ENCODE measurements around the gene EIF2AK2.
A peak's percentile ranks its signal among the peaks of the same experiment; 100 is the strongest.
"Not testable (repeated sequence)": the region's sequence is repeated elsewhere in the genome, so short reads cannot be mapped to it uniquely, and the experiment has no call there.

EIF2AK2 gene

DNA sequence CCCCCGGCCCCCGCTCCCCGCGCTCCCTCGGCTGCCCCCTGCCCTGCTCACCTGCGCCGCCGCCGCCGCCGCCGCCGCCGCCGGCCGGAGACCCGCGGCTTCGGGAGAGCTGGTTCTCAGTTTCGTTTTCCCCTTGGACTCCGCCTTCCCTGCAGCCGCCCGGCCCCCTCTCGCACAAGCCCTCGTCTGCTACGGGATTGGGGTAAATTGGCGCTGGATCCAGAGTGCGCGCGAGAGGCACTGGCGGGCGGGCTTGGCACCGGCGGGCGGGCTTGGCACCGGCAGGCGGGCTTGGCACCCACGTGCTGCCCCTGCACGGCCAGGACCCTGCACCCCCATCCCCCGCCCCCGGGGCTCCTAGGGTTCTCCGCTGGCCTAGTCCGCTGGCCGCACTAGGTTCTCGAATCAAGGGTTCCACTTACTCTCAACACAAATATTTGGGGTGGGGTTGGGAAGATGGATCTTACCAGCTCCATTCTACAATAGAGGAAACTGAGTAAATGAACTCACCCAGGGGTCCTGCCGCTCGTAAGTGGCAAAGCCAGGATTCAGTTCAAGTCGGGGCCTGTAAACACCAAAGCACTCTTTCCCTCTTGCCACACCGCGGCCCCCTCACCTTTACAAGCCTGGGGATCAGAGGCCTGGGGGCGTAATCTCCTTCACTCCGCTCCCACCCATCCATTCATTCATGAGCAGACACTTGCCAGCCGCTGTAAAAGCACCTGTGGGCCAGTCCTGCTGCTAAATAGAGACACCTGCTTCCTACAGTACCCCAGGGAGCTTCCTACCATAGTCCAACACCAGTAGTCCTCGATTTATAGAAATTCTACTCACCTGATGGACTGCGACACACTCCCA lies at the start of gene EIF2AK2:
Gene EIF2AK2 (minus strand): TSS at position 124 of the 858 bp plus-strand sequence. CDS start 9,174 bp downstream, outside the sequence.
- FAIRE-seq (no peak), DNase-seq (ENCODE audit: low spot score) (peak; percentile 80)

DNA sequence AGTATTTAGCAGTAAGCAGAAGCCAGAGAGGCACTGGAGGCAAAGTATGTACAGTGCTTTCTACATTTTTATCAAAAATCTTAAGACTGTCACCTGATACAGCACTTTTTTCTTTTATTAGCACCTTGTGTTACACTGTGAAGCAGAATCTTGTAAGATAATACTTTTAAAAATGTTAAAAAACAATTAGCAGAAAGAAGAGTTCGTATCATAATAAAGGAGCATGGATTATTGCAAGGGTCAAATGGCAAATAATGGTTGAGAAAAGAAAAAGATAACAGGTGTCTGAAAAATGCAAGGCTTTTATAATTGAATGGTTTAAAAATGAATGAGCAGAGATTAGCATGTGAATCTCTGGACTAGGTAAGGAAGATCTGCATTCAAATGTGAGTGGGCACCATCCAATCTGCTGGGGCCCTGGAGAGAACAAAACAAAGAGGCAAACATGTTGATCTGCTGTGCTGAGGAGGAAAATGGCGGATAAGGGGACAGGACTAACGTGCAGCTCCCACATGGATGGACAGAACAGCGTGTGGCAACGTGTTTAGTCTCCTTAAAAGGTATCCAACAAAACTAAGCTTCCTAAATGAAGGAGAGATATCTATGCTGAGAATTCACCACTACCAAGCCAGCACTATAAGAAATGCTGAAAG lies 49.0 kb upstream of the EIF2AK2 start:
- FAIRE-seq: no peak
- DNase-seq (ENCODE audit: low spot score): no peak

DNA sequence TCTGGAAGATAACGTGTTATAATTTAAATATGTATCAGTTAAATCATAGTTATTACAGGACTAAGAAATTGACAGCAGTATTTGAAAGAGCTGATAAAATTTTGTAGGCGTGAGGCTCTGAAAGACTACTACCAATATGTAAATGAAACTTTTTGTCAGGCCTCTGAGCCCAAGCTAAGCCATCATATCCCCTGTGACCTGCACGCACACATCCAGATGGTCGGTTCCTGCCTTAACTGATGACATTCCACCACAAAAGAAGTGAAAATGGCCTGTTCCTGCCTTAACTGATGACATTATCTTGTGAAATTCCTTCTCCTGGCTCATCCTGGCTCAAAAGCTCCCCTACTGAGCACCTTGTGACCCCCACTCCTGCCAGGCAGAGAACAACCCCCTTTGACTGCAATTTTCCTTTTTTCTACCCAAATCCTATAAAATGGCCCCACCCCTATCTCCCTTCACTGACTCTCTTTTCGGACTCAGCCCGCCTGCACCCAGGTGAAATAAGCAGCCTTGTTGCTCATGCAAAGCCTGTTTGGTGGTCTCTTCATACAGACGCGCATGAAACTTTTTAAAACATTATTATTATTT lies 48.4 kb upstream of the EIF2AK2 start:
- not testable (repeated sequence) for FAIRE-seq; DNase-seq (ENCODE audit: low spot score)

DNA sequence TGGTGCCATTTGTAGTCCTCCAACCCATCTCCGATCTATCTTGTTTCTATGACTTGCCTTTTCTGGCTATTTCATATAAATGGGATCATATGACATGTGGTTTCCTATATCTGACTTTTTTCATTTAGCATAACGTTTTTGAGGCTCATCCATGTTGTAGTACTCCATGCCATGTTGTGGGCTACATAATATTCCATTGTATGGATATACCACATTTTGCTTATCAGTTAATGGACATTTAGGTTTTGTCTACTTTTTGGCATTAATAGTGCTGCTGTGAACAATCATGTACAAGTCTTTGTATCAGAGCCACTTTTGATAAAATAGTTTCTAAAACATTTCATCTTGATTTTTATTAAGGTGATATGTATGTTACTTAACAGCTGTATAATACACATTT lies 46.9 kb upstream of the EIF2AK2 start:
- FAIRE-seq (no peak), DNase-seq (ENCODE audit: low spot score) (no peak)

DNA sequence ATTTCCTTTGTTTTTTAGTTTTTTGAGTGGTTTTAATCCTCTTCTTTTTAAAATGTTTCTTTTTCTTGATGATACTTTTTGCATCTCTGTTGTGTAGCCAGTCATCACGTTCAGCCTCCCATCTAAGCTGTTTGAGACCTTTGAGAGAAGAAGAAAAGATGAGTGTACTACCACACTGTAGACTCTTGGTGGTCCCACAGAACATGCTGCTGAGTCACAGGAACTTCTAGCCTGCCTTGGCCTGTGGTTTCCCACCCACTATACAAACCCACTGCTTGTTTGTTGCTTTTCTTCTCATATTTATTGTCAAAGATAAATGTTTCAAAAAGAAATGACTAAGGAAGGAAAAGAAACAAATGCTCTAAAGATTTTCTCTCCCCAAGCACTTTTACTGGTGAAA lies 45.0 kb upstream of the EIF2AK2 start:
- FAIRE-seq (no peak), DNase-seq (ENCODE audit: low spot score) (no peak)

DNA sequence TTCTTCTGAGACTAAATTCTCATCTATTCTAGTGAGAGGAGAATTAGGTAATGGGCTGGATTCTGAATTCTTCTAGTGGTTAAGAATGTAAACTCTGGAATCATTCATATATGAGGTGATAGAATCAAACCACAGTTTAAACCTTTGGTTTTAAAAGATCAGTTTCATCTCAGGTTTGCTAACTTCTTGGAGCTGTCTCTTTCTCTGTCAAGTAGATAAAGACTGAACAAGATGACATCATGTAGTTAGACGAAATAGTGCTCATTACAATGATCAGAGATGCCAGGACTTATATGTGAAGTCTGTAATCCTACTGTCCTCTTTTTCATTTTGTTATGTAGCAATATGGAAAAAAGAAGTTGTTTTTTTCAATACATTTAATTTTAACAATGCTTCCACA lies 44.4 kb upstream of the EIF2AK2 start:
- FAIRE-seq: no peak

DNA sequence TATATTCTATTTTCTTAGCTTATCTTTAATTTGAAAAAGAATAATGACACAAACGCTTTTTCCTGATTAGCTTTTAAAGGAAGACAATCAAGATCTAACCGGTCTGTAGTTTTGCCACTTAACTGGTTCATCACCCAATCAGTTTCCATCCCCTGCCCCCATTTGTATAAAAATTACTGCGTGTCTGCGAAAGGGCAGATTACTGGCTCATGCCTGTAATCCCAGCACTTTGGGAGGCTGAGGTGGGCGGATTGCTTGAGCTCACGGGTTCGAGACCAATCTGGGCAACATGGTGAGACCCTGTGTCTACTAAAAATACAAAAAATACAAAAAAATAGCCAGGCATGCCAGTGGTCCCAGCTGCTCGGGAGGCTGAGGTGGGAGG lies 41.9 kb upstream of the EIF2AK2 start:
- FAIRE-seq (no peak), DNase-seq (ENCODE audit: low spot score) (no peak)

More for the DNA sequence above, 44.4 kb upstream of the EIF2AK2 start:
- DNase-seq (ENCODE audit: low spot score): no peak

DNA sequence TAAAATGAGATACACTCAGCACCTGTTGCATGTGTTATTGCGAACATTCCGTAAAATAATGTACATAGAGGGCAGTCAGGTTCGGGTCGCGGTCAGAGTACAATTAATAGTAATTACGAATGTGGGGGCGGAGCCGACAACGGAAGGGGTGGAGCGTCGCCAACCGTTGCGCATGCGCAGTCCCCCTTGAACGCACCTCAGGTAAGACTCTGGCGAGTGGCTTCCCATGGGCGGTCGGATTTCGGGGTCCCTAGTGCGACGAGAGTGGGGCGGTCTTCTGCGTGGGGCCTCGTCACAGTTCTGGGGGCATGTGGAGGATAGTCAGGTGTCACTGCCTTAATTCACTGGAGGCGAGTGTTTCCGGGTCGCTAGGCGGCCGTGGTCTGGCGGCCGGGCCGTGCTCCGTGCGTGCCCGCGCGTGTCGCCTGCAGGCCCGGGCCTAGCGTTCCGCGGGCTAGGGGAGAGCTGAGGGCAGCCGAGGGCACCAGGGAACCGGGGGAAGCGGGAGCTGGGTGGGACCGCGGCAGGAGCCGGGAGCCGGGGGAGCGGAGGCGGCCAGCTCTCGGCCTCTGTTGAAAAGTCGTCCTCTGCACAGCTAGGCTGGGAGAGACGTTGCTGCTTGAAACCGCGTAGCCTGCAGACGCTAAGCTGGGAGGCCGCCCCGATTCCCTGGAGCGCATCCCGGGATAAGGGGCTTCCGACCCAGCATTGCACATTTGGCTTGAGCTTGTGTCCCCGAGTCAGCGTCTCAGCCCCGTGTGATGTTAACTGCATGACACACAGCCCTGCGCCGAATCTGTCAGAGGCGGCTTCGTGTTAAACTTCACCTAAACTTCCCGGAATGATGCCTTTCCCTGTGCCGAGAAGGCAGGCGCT lies 39.8 kb upstream of the EIF2AK2 start, which contains the start of gene CEBPZOS:
Gene CEBPZOS (plus strand): TSS at position 177 of the 876 bp plus-strand sequence. CDS start 3,209 bp downstream, outside the sequence.
- DNase-seq (ENCODE audit: low spot score): peak; percentile 70

DNA sequence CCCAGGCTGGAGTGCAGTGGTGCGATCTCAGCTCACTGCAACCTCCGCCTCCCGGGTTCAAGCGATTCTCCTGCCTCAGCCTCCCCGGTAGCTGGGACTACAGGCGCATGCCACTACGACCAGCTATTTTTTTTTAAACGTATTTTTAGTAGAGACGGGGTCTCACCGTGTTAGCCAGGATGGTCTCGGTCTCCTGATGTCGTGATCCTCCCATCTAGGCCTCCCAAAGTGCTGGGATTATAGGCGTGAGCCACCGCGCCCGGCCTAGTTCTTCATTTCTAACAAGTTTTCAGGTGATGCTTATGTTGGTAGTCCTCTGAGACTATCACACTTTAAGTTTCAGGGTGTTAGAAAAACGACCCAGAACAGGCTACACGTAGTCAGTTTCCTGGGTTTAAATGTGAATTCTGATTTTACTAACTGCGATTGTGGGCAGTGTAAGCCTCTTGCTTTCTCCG lies 39.1 kb upstream of the EIF2AK2 start:
- DNase-seq (ENCODE audit: low spot score); FAIRE-seq: not testable (repeated sequence)

More for the DNA sequence above, 39.8 kb upstream of the EIF2AK2 start, which contains the start of gene CEBPZOS:
- FAIRE-seq: no peak

DNA sequence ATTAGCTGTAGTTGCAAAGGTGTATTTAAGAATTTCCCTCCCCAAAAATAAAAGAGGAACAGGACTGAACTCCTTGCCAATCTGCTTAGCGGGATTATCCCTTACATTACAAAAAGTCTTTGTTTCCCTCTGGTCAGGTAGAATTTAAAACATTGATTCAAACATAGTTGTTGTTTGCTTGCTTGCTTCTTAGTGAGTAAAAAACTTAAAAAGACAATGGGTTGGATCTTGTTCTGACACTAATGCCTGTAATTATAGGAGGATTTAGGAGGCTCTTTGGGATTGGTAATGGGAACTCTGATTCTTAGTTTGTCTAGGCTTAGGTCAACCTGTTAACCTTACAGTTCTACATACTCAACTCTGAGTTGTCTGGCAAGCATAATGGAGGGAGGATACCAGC lies 35.8 kb upstream of the EIF2AK2 start:
- no peak for DNase-seq (ENCODE audit: low spot score)
- FAIRE-seq: no peak

DNA sequence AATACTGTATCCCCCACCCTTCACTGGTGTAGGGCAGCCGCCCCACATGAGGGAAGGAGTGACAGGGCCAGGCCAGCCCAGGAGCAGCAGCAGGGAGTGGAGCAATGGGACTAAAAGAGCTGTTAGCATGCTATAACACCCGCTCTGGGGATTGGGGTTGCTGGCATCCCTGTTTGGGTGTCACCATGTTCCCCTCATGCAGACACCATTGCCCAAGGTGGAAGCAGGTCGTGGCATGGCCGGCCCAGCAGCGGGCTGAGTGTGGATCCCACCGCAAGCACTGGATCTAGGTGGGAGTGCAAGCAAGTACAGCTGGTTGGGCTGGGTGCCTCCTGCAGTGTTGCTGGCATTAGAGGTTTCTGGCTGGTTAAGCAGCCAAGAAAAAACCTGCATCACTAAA lies 35.0 kb upstream of the EIF2AK2 start:
- no peak for FAIRE-seq

DNA sequence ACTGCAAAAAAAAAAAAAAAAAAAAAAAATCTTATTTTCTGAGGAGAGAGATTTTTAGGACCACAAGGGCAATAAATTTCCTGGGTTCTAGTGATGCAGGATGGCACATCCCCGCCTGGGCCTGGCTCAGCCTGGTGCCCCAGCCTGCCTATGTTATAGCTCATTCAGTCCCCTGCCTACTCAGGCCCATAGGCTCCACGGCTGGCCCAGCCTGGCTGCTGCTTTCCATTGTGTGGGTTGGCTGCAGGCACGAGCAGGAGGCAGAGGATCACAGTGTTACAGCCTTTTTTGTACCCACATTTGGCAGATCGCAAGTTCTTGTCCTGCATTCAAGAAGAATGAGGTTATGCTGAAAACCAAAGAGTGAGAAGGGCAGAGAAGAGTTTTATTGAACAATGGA lies 34.5 kb upstream of the EIF2AK2 start:
- DNase-seq (ENCODE audit: low spot score) (no peak), FAIRE-seq (no peak)

More for the DNA sequence above, 35.0 kb upstream of the EIF2AK2 start:
- no peak for DNase-seq (ENCODE audit: low spot score)

DNA sequence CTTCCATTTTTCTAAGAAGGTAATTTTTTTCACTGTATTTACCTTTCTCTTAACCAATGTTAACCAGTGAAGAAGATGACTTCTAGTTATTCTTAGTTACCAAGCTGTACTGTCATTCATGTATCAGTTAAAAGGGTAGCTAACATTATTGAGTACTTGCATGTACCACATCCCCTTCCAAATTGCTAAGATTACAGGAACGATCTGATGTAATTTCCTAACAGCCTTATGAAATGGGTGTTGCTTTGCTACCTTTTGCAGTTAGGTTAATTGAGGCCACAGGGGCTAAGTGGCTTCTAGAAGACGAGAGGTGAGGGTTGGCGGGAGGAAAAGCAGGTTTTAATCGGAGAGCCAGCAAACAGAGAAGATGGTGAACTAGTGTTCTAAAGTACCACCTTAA lies 33.5 kb upstream of the EIF2AK2 start:
- no peak for FAIRE-seq
- no peak for DNase-seq (ENCODE audit: low spot score)

DNA sequence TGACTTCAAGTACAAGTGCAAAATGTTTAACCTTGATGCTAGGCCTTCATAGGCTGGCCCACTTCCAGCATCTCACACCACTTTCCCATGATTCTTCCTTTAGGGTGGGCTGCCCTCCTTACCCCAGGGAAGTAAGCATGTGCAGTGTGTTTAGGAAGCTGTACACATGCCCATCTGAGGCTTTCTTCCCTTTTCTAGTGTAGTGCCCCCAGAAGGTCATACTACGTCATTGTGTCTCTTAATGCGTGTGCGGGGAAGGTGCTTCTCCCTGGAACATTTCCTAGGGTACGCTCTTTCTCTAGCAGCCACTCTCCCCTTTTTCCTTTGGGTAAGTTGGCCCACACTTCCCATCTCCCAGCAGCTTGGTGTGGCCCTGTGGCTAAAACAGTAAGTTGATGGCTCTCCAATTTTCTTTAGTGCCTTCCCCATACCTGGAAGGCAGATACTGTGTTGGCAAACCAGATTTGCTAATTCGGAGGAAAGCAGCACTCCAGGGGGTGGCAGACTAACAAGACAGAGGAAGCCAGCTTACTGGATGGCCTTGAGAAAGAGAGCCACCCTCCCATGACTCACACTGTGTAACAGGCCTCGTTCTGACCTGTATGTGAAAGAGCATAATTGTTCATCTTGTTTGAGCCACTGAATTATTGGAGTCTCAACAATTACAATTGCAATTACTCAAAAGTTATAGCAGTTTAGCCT lies 32.8 kb upstream of the EIF2AK2 start:
- FAIRE-seq (peak; percentile 85), DNase-seq (ENCODE audit: low spot score) (peak; percentile 77)

DNA sequence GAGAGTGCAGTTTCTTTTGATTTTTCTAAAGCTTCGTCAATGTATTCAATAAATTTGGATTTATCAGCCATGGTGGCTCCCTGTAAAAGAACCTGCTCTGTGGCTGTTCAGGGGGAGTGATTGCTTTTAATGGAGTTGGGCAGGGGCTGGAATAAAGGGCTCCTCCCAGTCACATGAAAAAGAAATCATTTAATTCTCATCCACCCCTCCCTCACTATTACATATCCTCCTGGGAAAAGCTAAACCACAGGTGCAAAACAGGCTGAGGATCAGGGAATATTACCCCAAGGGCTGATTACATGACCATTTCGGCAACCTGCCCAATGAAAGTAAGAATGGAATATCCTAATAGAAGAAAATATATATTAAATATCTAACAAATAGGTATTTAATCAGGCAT lies 31.8 kb upstream of the EIF2AK2 start, which contains the start of gene SULT6B1:
Gene SULT6B1 (minus strand): TSS at position 101 of the 400 bp plus-strand sequence. CDS start 30 bp downstream, at position 71.
- FAIRE-seq (no peak), DNase-seq (ENCODE audit: low spot score) (no peak)

DNA sequence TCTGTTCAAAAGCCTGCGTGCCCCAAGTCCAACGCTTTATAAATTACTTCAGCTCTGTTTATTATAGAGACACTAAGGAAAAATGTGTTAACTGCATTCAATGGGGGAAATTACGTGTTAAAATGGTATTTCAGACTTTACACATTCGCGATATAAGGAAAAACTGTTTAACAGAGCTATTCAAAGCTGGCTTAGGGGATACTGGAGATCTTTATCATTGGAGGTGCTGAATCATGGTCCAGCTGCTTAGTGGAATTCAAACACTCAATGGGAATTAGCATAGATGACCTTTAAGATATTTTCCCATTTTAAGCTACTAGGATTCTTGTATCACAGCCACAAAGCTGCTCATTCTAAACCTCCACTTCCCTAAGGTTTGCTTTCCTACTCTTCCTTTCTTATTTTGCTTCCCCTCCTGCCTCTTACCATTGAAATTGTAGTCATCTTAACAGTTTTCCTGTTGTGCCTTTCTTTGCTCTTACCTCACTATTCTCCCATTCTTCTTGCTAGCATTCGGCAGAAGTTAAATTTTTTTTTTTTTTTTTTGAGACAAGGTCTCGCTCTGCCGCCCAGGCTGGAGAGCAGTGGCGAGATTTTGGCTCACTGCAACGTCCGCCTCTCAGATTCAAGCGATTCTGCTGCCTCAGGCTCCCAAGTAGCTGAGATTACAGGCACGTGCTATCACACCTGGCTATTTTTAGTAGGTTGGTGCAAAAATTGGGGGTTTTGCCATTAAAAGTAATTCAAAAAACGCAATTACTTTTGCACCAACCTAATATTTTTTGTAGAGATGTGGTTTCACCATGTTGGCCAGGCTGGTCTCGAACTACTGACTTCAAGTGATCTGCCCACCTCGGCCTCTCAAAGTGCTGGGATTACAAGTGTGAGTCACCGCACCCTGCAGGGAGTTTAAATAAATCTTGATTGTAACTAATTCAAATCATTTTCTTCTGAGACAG lies 25.2 kb upstream of the EIF2AK2 start:
- FAIRE-seq: no peak
- no peak for DNase-seq (ENCODE audit: low spot score)

DNA sequence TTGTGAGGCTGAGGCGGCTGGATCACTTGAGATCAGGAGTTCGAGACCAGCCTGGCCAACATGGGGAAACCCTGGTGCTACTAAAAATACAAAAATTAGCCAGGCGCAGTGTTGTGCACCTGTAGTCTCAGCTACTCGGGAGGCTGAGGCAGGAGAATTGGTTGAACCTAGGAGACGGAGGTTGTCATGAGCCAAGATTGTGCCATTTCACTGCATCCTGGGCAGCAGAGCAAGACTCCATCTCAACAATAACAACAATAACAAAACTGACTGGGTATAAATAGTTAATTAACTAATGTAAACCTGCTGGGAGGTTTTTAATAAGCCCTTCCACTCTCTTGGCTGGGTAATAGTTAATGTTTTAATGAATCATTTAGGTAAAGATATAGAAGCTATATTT lies 23.9 kb upstream of the EIF2AK2 start:
- DNase-seq (ENCODE audit: low spot score): no peak

DNA sequence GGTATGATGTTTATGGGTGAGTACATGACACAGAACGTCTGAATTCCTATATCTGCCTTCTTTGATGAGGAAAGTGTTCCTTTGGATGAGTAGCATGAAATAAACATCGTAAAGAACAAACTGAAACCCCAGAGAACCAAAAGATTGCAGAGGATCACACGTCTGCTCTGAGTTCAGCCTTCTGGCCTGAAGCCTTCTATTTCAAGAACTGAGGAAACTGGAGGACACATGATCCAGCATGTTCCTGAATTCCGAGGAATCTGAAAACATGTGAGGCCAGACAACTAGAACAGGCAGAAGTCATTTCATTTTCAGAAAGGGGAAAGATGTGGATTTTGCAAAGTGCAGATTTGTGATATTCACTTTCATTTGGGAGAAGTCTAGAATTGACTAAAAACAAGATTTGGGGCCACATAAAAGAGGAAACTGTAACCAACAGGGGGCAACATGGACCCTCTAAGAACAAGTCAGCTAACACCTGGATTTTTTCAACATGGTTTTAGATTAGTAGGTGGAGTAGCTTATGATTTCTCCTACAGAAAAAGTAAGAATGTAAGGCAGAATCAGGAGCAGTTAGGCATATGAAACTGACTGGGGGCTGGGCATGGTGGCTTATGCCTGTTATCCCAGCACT lies 23.3 kb upstream of the EIF2AK2 start:
- DNase-seq (ENCODE audit: low spot score) (no peak), FAIRE-seq (no peak)

More for the DNA sequence above, 23.9 kb upstream of the EIF2AK2 start:
- no peak for FAIRE-seq
